ENCODE results near the gene GRPEL1.

- TF ChIP-seq MXI1 (IDR thresholded peaks at IDR 0.05; ENCODE audit: low read depth, low read length) (no peak), JUNB (IDR thresholded peaks at IDR 0.05) (no peak), CTCF (IDR thresholded peaks at IDR 0.05 in 2 of 3, conservative IDR thresholded peaks at IDR 0.05 in 1 of 3; ENCODE audit: control insufficient read depth in 2 of 3, extremely low read depth in 1 of 3, insufficient read depth in 1 of 3, low read depth in 3 of 3, low read length in 3 of 3) (no peak), POLR2AphosphoS5 (IDR thresholded peaks at IDR 0.05; ENCODE audit: low read length) (no peak)
- TF ChIP-seq, protein P1, sequence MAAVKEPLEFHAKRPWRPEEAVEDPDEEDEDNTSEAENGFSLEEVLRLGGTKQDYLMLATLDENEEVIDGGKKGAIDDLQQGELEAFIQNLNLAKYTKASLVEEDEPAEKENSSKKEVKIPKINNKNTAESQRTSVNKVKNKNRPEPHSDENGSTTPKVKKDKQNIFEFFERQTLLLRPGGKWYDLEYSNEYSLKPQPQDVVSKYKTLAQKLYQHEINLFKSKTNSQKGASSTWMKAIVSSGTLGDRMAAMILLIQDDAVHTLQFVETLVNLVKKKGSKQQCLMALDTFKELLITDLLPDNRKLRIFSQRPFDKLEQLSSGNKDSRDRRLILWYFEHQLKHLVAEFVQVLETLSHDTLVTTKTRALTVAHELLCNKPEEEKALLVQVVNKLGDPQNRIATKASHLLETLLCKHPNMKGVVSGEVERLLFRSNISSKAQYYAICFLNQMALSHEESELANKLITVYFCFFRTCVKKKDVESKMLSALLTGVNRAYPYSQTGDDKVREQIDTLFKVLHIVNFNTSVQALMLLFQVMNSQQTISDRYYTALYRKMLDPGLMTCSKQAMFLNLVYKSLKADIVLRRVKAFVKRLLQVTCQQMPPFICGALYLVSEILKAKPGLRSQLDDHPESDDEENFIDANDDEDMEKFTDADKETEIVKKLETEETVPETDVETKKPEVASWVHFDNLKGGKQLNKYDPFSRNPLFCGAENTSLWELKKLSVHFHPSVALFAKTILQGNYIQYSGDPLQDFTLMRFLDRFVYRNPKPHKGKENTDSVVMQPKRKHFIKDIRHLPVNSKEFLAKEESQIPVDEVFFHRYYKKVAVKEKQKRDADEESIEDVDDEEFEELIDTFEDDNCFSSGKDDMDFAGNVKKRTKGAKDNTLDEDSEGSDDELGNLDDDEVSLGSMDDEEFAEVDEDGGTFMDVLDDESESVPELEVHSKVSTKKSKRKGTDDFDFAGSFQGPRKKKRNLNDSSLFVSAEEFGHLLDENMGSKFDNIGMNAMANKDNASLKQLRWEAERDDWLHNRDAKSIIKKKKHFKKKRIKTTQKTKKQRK (IDR thresholded peaks at IDR 0.05; ENCODE audit: low read depth, low read length), result no peak
- TF ChIP-seq, protein P2, sequence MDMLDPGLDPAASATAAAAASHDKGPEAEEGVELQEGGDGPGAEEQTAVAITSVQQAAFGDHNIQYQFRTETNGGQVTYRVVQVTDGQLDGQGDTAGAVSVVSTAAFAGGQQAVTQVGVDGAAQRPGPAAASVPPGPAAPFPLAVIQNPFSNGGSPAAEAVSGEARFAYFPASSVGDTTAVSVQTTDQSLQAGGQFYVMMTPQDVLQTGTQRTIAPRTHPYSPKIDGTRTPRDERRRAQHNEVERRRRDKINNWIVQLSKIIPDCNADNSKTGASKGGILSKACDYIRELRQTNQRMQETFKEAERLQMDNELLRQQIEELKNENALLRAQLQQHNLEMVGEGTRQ (IDR thresholded peaks at IDR 0.05; ENCODE audit: borderline replicate concordance, low read depth, low read length), result no peak
Observed at GRCh38 chr4:7087036-7087435, 19.2 kb upstream of the GRPEL1 start.
